WTC11 (cell line): Measurements from ENCODE around the gene RAB43. TPM values are rescaled to one million over a fixed set of nuclear protein-coding genes. Genes with fewer than 3 reads are reported as not detected.
A peak's percentile ranks its signal among the peaks of the same experiment; 100 is the strongest.

ENCODE experiments used
- ATAC-seq: fragments of 200-7000 bp; cut with Tn5 transposase; 2 replicates; pipeline ENCODE4 v1.10.0; 2021; ENCODE audit warnings: mild to moderate bottlenecking, moderate library complexity
- CTCF ChIA-PET: fragments of 300-600 bp; sonication (Branson Sonifier 250); formaldehyde crosslinking; loops from one replicate; lab custom pipeline; 2021; ENCODE audit warnings: antibody characterized with exemption; lab: Charles Lee
- POLR2A ChIA-PET: fragments of 350-600 bp; sonication (Branson Sonifier 250); formaldehyde crosslinking; loops from one replicate; lab custom pipeline; 2021; ENCODE audit warnings: antibody characterized with exemption; lab: Charles Lee
- DNase-seq: peaks from one replicate; pipeline ENCODE4 v3.0.0; 2021; ENCODE audit warnings: low spot score
- H3K27ac Mint-ChIP-seq: 2 replicates; pipeline ENCODE4 v1.8.0; 2021; ENCODE audit warnings: mixed read lengths
- H3K27me3 Mint-ChIP-seq: 2 replicates; pipeline ENCODE4 v1.8.0; 2021; ENCODE audit warnings: low read depth, mild to moderate bottlenecking, moderate library complexity, mixed read lengths
- H3K36me3 Mint-ChIP-seq: 2 replicates; pipeline ENCODE4 v1.8.0; 2021; ENCODE audit warnings: mixed read lengths
- H3K4me1 Mint-ChIP-seq: 2 replicates; pipeline ENCODE4 v1.8.0; 2022; ENCODE audit warnings: mixed read lengths
- H3K4me3 Mint-ChIP-seq: 2 replicates; pipeline ENCODE4 v1.8.0; 2021; ENCODE audit warnings: mild to moderate bottlenecking, moderate library complexity, mixed read lengths
- H3K9me3 Mint-ChIP-seq: 2 replicates; pipeline ENCODE4 v1.8.0; 2021; ENCODE audit warnings: mixed read lengths
- ATF1 ChIP-seq: sonication (generic); formaldehyde crosslinking; IDR thresholded peaks from 2 replicates; pipeline ENCODE4 v1.8.1; 2023; ENCODE audit warnings: mild to moderate bottlenecking, moderate library complexity, missing genetic modification reagents
- CBFB ChIP-seq: sonication (generic); formaldehyde crosslinking; IDR thresholded peaks from 2 replicates; pipeline ENCODE4 v1.8.1; 2022; ENCODE audit warnings: mild to moderate bottlenecking, low read depth, missing genetic modification reagents
- ESRRA ChIP-seq: sonication (generic); formaldehyde crosslinking; IDR thresholded peaks from 2 replicates; pipeline ENCODE4 v1.8.1; 2022; ENCODE audit warnings: mild to moderate bottlenecking, missing genetic modification reagents, borderline replicate concordance
- FOXK1 ChIP-seq: sonication (generic); formaldehyde crosslinking; IDR thresholded peaks from 2 replicates; pipeline ENCODE4 v1.8.0; 2022; ENCODE audit warnings: mild to moderate bottlenecking, moderate library complexity, missing genetic modification reagents
- GRHL2 ChIP-seq: fragments of 250-450 bp; sonication (Bioruptor Pico); IDR thresholded peaks from 2 replicates; pipeline ENCODE4 v1.8.0; 2022; ENCODE audit warnings: mild to moderate bottlenecking, moderate library complexity; ENCODE audit not compliant: insufficient replicate concordance, severe bottlenecking
- HMGA2 ChIP-seq: fragments of 250-450 bp; sonication (Bioruptor Pico); IDR thresholded peaks from 2 replicates; pipeline ENCODE4 v1.4.0; 2021; ENCODE audit warnings: mild to moderate bottlenecking, moderate library complexity
- IRF2 ChIP-seq: sonication (generic); formaldehyde crosslinking; IDR thresholded peaks from 2 replicates; pipeline ENCODE4 v1.8.0; 2022; ENCODE audit warnings: low read depth, missing genetic modification reagents, borderline replicate concordance
- NFATC4 ChIP-seq: fragments of 250-450 bp; sonication (Bioruptor Pico); IDR thresholded peaks from 2 replicates; pipeline ENCODE4 v1.9.0; 2021; ENCODE audit warnings: mild to moderate bottlenecking
- NR1H2 ChIP-seq: sonication (generic); formaldehyde crosslinking; IDR thresholded peaks from 2 replicates; pipeline ENCODE4 v1.9.0; 2021; ENCODE audit warnings: mild to moderate bottlenecking, moderate library complexity, missing genetic modification reagents
- NR2C2 ChIP-seq: sonication (generic); formaldehyde crosslinking; IDR thresholded peaks from 2 replicates; pipeline ENCODE4 v1.8.0; 2022; ENCODE audit warnings: mild to moderate bottlenecking, missing genetic modification reagents
- RELA ChIP-seq: sonication (generic); formaldehyde crosslinking; IDR thresholded peaks from 2 replicates; pipeline ENCODE4 v1.8.1; 2022; ENCODE audit warnings: missing genetic modification reagents, mild to moderate bottlenecking, borderline replicate concordance
- RORB ChIP-seq: fragments of 250-450 bp; sonication (Bioruptor Pico); IDR thresholded peaks from 2 replicates; pipeline ENCODE4 v1.9.0; 2021; ENCODE audit warnings: mild to moderate bottlenecking
- SOX15 ChIP-seq: fragments of 250-450 bp; sonication (Bioruptor Pico); IDR thresholded peaks from 2 replicates; pipeline ENCODE4 v1.9.0; 2021; ENCODE audit warnings: mild to moderate bottlenecking
- SP1 ChIP-seq: sonication (generic); formaldehyde crosslinking; conservative IDR thresholded peaks from 2 replicates; pipeline ENCODE4 v1.8.1; 2022; ENCODE audit warnings: missing genetic modification reagents
- ZNF121 ChIP-seq: sonication (generic); formaldehyde crosslinking; IDR thresholded peaks from 2 replicates; pipeline ENCODE4 v1.8.0; 2023; ENCODE audit warnings: missing genetic modification reagents
- ZNF423 ChIP-seq: fragments of 250-450 bp; sonication (Bioruptor Pico); IDR thresholded peaks from 2 replicates; pipeline ENCODE4 v2.1.2; 2022; ENCODE audit warnings: mild to moderate bottlenecking, moderate library complexity
- total RNA-seq: library from RNA; stranded (reverse); gene quantifications from 3 replicates; pipeline ENCODE4 v1.2.3, GENCODE V29; 2021
- TF ChIP-seq, protein P1 (sequence below): sonication (generic); formaldehyde crosslinking; IDR thresholded peaks from 2 replicates; pipeline ENCODE4 v1.8.0; 2022; ENCODE audit warnings: mild to moderate bottlenecking, missing genetic modification reagents
- TF ChIP-seq, protein P2 (sequence below): sonication (generic); formaldehyde crosslinking; IDR thresholded peaks from 2 replicates; pipeline ENCODE4 v1.8.0; 2022; ENCODE audit warnings: mild to moderate bottlenecking, missing genetic modification reagents
- TF ChIP-seq, protein P3 (sequence below): sonication (generic); formaldehyde crosslinking; IDR thresholded peaks from 2 replicates; pipeline ENCODE4 v1.8.1; 2023; ENCODE audit warnings: mild to moderate bottlenecking, missing genetic modification reagents, borderline replicate concordance
- TF ChIP-seq, protein P4 (sequence below): fragments of 200-600 bp; IDR thresholded peaks from 2 replicates; pipeline ENCODE4 v1.8.0; 2022; ENCODE audit warnings: antibody characterized with exemption
- TF ChIP-seq, protein P5 (sequence below): sonication (generic); formaldehyde crosslinking; IDR thresholded peaks from 2 replicates; pipeline ENCODE4 v1.8.1; 2022; ENCODE audit warnings: mild to moderate bottlenecking, missing genetic modification reagents, moderate library complexity, borderline replicate concordance

Gene RAB43
- total RNA-seq, 1 experiment from 2014 or later, result 34.5 TPM

DNA sequence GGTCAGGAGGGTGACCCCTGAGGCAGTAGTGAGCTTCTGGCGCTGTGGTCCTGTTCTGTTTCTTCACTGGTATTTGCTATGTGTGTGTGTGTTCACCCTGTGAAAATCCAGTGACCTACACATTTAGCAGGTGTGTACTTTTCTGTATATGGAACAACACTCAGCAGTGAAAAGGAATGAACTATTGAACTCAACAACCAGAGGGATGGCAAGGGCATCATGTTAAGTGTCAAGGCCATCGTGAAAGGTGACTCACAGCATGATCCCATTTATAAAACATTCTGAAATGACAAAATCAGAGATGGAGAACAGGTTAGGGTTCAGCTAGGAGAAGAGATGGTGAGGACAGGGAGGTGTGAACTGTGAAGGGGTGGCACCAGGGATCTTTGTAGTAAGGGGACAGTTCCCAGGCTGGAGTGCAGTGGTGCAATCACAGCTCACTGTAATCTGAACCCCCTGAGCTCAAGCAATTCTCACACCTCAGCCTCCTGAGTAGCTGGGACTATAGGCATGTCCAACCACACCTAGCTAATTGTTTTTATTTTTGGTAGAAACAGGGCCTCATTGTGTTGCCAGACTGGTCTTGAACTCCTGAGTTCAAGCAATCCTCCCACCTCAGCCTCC is 10.0 kb upstream of the RAB43 start:
- H3K4me1 Mint-ChIP-seq, result peaks cover 7% of the 10 kb centered on the region; the same call in 1 of the 2 replicates
- ChIA-PET CTCF (interaction anchor here (1.8 to 2.7 kb wide), 5 partner anchors 10 to 161 kb away, joined by 4 to 7 read pairs (median 6); partner anchors contain the start of gene RAB43), POLR2A (no interaction called here)
- no peak for ATAC-seq
- no peak for TF ChIP-seq ESRRA (CRISPR knock-in tag)
- TF ChIP-seq RELA (CRISPR knock-in tag), result no peak
- no peak for TF ChIP-seq GRHL2 (CRISPR knock-in tag)
- H3K27ac Mint-ChIP-seq, result no peak overlapping the region
- H3K9me3 Mint-ChIP-seq, result no peaks in the 10 kb centered on the region
- no peaks in the 10 kb centered on the region for H3K27me3 Mint-ChIP-seq
- no peak overlapping the region for H3K4me3 Mint-ChIP-seq
- no peak for DNase-seq
- peaks cover 41% of the 10 kb centered on the region for H3K36me3 Mint-ChIP-seq

DNA sequence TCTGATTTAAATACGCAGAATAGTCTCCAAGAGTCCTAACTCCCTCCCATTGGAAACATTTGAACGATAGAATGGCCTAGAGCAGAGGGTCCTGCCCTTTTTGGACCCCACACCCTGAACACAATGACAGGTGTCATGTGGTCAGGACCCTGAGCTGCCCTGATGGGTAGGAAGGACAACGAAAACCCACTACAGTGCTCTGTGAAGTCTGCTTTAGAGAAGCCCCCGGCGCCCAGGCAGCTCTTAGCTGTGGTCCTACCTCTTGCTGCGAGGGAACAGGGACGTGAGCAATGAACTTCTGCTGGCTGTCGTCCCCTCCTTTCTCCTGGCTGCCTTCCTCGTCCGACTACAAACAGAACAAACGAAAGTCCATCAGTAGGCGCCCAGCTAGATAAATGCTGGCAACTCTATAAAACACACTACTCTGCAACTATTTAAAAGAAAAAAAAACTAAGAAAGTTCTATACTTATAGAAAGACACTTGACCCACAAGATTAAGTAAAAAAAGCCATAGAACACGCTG is 8.7 kb upstream of the RAB43 start:
- DNase-seq, result no peak
- CTCF ChIA-PET, result no interaction called here
- TF ChIP-seq HMGA2 (no peak), ZNF423 (CRISPR knock-in tag) (no peak), SP1 (CRISPR knock-in tag) (no peak), IRF2 (CRISPR knock-in tag) (no peak), SOX15 (CRISPR knock-in tag) (no peak), NR2C2 (CRISPR knock-in tag) (no peak)
- TF ChIP-seq, protein P1, sequence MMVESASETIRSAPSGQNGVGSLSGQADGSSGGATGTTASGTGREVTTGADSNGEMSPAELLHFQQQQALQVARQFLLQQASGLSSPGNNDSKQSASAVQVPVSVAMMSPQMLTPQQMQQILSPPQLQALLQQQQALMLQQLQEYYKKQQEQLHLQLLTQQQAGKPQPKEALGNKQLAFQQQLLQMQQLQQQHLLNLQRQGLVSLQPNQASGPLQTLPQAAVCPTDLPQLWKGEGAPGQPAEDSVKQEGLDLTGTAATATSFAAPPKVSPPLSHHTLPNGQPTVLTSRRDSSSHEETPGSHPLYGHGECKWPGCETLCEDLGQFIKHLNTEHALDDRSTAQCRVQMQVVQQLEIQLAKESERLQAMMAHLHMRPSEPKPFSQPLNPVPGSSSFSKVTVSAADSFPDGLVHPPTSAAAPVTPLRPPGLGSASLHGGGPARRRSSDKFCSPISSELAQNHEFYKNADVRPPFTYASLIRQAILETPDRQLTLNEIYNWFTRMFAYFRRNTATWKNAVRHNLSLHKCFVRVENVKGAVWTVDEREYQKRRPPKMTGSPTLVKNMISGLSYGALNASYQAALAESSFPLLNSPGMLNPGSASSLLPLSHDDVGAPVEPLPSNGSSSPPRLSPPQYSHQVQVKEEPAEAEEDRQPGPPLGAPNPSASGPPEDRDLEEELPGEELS, result no peak
- TF ChIP-seq, protein P2, sequence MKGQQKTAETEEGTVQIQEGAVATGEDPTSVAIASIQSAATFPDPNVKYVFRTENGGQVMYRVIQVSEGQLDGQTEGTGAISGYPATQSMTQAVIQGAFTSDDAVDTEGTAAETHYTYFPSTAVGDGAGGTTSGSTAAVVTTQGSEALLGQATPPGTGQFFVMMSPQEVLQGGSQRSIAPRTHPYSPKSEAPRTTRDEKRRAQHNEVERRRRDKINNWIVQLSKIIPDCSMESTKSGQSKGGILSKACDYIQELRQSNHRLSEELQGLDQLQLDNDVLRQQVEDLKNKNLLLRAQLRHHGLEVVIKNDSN (CRISPR knock-in tag), result no peak
- TF ChIP-seq, protein P3, sequence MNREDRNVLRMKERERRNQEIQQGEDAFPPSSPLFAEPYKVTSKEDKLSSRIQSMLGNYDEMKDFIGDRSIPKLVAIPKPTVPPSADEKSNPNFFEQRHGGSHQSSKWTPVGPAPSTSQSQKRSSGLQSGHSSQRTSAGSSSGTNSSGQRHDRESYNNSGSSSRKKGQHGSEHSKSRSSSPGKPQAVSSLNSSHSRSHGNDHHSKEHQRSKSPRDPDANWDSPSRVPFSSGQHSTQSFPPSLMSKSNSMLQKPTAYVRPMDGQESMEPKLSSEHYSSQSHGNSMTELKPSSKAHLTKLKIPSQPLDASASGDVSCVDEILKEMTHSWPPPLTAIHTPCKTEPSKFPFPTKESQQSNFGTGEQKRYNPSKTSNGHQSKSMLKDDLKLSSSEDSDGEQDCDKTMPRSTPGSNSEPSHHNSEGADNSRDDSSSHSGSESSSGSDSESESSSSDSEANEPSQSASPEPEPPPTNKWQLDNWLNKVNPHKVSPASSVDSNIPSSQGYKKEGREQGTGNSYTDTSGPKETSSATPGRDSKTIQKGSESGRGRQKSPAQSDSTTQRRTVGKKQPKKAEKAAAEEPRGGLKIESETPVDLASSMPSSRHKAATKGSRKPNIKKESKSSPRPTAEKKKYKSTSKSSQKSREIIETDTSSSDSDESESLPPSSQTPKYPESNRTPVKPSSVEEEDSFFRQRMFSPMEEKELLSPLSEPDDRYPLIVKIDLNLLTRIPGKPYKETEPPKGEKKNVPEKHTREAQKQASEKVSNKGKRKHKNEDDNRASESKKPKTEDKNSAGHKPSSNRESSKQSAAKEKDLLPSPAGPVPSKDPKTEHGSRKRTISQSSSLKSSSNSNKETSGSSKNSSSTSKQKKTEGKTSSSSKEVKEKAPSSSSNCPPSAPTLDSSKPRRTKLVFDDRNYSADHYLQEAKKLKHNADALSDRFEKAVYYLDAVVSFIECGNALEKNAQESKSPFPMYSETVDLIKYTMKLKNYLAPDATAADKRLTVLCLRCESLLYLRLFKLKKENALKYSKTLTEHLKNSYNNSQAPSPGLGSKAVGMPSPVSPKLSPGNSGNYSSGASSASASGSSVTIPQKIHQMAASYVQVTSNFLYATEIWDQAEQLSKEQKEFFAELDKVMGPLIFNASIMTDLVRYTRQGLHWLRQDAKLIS, result no peak
- no peak for ATAC-seq
- no peak overlapping the region for H3K4me3 Mint-ChIP-seq
- H3K4me1 Mint-ChIP-seq, result peaks cover 7% of the 10 kb centered on the region; the same call in 1 of the 2 replicates
- POLR2A ChIA-PET, result no interaction called here
- no peaks in the 10 kb centered on the region for H3K27me3 Mint-ChIP-seq
- H3K27ac Mint-ChIP-seq, result no peak overlapping the region
- peaks cover 41% of the 10 kb centered on the region for H3K36me3 Mint-ChIP-seq
- H3K9me3 Mint-ChIP-seq, result no peaks in the 10 kb centered on the region

DNA sequence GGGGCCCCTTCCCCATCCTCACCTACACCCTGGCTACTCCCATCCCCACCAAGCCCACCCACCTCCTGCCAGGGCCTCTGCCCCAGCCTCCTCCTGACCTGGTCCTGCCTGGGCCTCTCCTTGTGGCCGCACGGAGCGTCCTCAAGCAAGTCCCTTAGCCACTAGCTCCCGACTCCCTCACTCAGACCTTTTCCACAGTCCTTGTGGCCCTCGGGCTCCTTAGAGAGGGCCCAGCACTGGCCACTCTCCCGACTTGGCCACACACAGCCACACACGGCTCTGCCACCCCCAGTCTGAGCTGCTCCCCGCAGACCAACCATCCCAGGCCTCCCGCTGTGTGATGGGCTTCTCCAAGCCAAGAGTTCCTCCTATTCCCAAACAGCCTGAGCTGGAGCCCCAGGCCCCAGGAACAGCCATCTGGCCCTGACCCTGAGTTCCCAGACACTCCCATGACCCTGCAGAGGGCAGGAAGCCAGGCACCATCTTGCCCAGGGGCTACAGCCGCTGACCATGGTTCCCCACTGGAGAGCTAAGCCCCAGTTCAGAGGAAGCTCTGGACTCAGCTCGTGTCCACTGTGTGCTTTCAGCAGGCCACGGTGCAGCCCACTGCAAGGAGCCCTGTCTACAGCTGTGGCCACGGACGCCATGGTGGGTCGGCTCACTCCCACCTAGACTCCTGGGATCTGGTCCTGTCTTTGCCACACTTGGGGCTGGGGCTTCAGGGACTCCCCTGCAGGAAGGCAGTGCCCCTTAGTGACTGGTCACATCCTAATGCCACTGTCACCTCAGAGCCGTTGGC is 7.0 kb upstream of the RAB43 start:
- 0 out of 2 replicates have a peak overlapping the region, but pooled peaks have one; percentile 23 for H3K27ac Mint-ChIP-seq
- ChIA-PET CTCF (no interaction called here), POLR2A (interaction anchor here (0.6 kb wide), 1 partner anchor 9 kb away, joined by 5 read pairs; no protein-coding TSS in a partner anchor)
- no peaks in the 10 kb centered on the region for H3K27me3 Mint-ChIP-seq
- no peak for DNase-seq
- H3K9me3 Mint-ChIP-seq, result no peaks in the 10 kb centered on the region
- no peak for ATAC-seq
- peaks cover 31% of the 10 kb centered on the region for H3K36me3 Mint-ChIP-seq
- no peak overlapping the region for H3K4me3 Mint-ChIP-seq
- H3K4me1 Mint-ChIP-seq, result peaks cover 7% of the 10 kb centered on the region; the same call in 1 of the 2 replicates
- TF ChIP-seq ZNF121 (CRISPR knock-in tag) (no peak), NR1H2 (CRISPR knock-in tag) (no peak), GRHL2 (CRISPR knock-in tag) (no peak), FOXK1 (CRISPR knock-in tag) (no peak), NFATC4 (CRISPR knock-in tag) (no peak), CBFB (CRISPR knock-in tag) (no peak), RORB (CRISPR knock-in tag) (no peak), ATF1 (CRISPR knock-in tag) (no peak)
- TF ChIP-seq, protein P4, sequence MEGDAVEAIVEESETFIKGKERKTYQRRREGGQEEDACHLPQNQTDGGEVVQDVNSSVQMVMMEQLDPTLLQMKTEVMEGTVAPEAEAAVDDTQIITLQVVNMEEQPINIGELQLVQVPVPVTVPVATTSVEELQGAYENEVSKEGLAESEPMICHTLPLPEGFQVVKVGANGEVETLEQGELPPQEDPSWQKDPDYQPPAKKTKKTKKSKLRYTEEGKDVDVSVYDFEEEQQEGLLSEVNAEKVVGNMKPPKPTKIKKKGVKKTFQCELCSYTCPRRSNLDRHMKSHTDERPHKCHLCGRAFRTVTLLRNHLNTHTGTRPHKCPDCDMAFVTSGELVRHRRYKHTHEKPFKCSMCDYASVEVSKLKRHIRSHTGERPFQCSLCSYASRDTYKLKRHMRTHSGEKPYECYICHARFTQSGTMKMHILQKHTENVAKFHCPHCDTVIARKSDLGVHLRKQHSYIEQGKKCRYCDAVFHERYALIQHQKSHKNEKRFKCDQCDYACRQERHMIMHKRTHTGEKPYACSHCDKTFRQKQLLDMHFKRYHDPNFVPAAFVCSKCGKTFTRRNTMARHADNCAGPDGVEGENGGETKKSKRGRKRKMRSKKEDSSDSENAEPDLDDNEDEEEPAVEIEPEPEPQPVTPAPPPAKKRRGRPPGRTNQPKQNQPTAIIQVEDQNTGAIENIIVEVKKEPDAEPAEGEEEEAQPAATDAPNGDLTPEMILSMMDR, result no peak
- TF ChIP-seq, protein P5, sequence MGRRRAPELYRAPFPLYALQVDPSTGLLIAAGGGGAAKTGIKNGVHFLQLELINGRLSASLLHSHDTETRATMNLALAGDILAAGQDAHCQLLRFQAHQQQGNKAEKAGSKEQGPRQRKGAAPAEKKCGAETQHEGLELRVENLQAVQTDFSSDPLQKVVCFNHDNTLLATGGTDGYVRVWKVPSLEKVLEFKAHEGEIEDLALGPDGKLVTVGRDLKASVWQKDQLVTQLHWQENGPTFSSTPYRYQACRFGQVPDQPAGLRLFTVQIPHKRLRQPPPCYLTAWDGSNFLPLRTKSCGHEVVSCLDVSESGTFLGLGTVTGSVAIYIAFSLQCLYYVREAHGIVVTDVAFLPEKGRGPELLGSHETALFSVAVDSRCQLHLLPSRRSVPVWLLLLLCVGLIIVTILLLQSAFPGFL (CRISPR knock-in tag), result no peak
